Measurements from ENCODE around the gene KLHL40. TPM values are rescaled to one million over a fixed set of nuclear protein-coding genes. Genes with fewer than 3 reads are reported as not detected.

KLHL40 gene
- total and polyA plus RNA-seq, 9 donors: not detected

DNA sequence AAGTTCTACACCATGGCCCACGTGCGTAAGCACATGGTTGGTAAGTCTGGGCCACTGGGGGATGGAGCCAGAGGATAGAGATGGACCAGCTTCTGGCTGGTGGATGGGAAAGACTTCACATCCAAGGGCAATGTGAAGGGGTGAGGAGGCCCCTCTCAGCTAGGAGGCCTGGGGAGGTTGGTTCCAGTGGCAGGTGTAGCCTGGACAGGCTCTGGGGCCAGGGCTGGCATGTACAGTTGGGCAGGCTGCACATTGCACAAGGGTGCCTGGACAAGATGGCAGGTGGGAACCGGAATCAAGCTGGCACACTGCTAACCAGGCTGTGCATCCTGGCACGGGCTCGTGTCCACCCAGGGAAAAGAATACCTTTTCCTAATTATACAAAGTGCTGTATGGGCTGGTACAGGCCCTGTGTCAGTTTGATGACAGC lies 23.7 kb upstream of the KLHL40 start:
- WGBS, 3 donors: 86 to 90% (median 89%) methylated on average over 5 of the region's 5 CpGs
- intact Hi-C loops (cut with DNase I): no loop called here
- Histone ChIP-seq H3K27me3 (no peaks in the 10 kb centered on the region), H3K9me3 (no peaks in the 10 kb centered on the region), H3K27ac (no peak overlapping the region), H3K4me3 (no peak overlapping the region), H3K4me1 (ENCODE audit: insufficient read depth) (no peaks in the 10 kb centered on the region), H3K36me3 (no peaks in the 10 kb centered on the region)
- no peak for DNase-seq
- TF ChIP-seq, protein P1, sequence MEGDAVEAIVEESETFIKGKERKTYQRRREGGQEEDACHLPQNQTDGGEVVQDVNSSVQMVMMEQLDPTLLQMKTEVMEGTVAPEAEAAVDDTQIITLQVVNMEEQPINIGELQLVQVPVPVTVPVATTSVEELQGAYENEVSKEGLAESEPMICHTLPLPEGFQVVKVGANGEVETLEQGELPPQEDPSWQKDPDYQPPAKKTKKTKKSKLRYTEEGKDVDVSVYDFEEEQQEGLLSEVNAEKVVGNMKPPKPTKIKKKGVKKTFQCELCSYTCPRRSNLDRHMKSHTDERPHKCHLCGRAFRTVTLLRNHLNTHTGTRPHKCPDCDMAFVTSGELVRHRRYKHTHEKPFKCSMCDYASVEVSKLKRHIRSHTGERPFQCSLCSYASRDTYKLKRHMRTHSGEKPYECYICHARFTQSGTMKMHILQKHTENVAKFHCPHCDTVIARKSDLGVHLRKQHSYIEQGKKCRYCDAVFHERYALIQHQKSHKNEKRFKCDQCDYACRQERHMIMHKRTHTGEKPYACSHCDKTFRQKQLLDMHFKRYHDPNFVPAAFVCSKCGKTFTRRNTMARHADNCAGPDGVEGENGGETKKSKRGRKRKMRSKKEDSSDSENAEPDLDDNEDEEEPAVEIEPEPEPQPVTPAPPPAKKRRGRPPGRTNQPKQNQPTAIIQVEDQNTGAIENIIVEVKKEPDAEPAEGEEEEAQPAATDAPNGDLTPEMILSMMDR (IDR thresholded peaks at IDR 0.05): no peak
- TF ChIP-seq EP300 (IDR thresholded peaks at IDR 0.05) (no peak), POLR2A (IDR thresholded peaks at IDR 0.05) (no peak)

DNA sequence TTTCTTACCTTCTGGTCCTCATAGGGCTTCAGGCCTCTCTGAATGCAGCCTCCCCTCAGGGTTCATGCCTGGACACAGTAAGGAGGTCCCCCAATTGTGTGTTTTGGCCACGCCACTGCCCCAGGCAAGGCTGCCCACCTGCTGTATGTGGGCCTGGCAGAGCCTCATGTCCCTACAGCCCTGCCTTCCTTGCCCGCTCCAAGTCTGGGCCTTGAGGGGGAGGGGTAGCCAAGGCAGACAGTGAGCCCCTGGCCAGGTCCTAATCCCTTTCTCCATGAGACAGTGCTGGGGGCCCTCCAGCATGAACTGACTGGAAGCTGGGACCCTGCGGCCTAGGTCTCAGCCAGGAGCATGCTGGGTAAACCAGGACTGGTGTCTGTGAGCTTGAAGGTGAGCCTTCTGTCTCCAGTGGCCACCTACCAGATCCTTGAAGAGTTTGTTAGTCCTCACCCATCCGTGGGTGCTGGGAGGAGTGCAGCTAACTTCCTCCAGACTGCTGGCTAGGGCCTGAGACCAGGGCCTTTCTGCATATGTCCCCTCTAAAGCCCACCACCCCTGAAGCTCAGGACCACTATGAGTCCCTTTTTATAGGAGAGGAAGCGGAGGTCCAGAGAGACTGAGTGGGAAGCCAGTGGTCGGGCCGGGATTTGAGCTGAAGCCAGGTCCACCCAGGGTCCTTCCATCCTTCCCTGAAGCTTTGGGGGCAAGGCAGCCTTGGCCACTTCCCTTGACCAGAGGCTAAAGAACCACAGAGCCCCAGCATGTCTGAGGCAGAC lies 23.1 kb upstream of the KLHL40 start:
- intact Hi-C loops (cut with DNase I): no loop called here
- no peaks in the 10 kb centered on the region for H3K9me3 ChIP-seq
- H3K4me3 ChIP-seq: no peak overlapping the region
- no peak for TF ChIP-seq EP300 (IDR thresholded peaks at IDR 0.05)
- no peak for TF ChIP-seq POLR2A (IDR thresholded peaks at IDR 0.05)
- TF ChIP-seq, protein P1 (IDR thresholded peaks at IDR 0.05): no peak
- H3K36me3 ChIP-seq: no peaks in the 10 kb centered on the region
- no peak overlapping the region for H3K27ac ChIP-seq
- DNase-seq: no peak
- H3K27me3 ChIP-seq: no peaks in the 10 kb centered on the region
- WGBS, 3 donors: 75 to 89% (median 81%) methylated on average over 7 of the region's 7 CpGs
- peaks cover 2% of the 10 kb centered on the region for H3K4me1 ChIP-seq (ENCODE audit: insufficient read depth)

DNA sequence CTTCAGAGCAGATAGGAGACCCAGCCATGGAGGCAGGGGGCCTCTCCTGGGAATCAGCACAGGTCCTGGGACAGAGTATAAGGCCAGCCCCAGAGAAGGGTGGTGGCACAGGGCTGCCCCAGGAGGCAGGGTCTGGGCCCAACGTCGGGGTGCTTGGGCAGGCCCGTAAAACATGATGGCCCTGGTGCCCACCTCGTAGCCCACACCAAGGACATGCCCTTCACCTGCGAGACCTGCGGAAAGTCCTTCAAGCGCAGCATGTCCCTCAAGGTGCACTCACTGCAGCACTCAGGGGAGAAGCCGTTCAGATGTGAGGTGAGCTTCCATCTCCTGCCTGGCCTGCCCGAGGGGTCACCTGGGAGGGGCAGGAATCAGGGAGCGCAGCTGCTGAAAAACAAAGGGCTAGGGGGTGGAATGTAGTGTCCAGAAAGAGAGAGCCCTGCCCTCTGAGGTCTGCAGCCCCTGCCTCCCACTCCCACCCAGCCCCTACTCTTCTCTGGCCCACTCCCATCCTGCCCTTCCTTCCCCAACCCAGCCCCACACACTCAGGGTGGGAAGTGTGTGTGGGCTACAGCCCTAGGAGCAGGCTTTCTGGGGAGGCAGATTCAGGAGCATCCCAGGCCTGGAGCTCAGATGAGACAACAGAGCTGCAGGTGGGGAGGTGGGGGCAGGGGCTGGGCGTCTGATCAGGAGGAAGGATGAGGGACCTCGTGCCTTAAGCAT lies 22.4 kb upstream of the KLHL40 start:
- H3K27ac ChIP-seq: no peak overlapping the region
- no peak for DNase-seq
- intact Hi-C loops (cut with DNase I): no loop called here
- H3K27me3 ChIP-seq: no peaks in the 10 kb centered on the region
- no peak for TF ChIP-seq EP300 (IDR thresholded peaks at IDR 0.05)
- TF ChIP-seq, protein P1 (IDR thresholded peaks at IDR 0.05): no peak
- no peak for TF ChIP-seq POLR2A (IDR thresholded peaks at IDR 0.05)
- no peak overlapping the region for H3K4me3 ChIP-seq
- H3K36me3 ChIP-seq: no peaks in the 10 kb centered on the region
- H3K9me3 ChIP-seq: no peaks in the 10 kb centered on the region
- peaks cover 10% of the 10 kb centered on the region for H3K4me1 ChIP-seq (ENCODE audit: insufficient read depth)
- 74 to 78% (median 74%) methylated on average over 12 of the region's 12 CpGs for WGBS, 3 donors

DNA sequence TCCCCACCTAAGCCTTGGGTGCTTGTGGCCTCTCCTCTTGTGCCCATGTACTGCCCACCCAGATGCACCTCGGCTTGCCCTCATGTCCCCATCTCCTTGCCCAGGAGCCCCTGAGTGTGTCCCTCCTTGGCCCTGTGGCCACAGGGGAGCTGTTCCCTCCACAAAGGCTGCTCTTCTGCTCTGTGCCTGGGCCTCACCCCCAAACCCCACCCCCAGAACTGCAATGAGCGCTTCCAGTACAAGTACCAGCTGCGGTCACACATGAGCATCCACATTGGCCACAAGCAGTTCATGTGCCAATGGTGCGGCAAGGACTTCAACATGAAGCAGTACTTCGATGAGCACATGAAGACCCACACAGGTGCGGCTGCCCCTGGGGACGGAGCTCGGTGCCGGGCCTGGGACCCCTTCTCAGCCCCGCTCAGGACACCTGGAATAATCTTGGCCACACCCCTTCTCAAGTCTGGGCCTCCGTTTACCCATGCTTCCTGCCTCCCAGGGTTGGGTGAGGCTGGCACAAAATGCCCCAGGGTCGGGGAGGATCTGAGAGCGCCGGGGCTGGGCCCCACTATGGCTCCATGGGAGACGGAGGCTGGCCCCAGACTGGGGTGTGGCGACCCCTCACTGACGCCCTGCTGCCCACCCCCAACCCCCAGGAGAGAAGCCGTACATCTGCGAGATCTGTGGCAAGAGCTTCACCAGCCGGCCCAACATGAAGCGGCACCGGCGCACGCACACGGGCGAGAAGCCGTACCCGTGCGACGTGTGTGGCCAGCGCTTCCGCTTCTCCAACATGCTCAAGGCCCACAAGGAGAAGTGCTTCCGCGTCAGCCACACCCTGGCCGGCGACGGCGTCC lies 21.5 kb upstream of the KLHL40 start:
- 82 to 89% (median 88%) methylated on average over 38 of the region's 38 CpGs for WGBS, 3 donors
- H3K27me3 ChIP-seq: no peaks in the 10 kb centered on the region
- TF ChIP-seq, protein P1 (IDR thresholded peaks at IDR 0.05): no peak
- TF ChIP-seq EP300 (IDR thresholded peaks at IDR 0.05) (no peak), POLR2A (IDR thresholded peaks at IDR 0.05) (no peak)
- H3K27ac ChIP-seq: no peak overlapping the region
- no peaks in the 10 kb centered on the region for H3K9me3 ChIP-seq
- DNase-seq: no peak
- peaks cover 11% of the 10 kb centered on the region for H3K4me1 ChIP-seq (ENCODE audit: insufficient read depth)
- intact Hi-C loops (cut with DNase I): no loop called here
- H3K4me3 ChIP-seq: no peak overlapping the region
- H3K36me3 ChIP-seq: no peaks in the 10 kb centered on the region
